ENCODE data around the gene CTRB1.

CTRB1 gene

GRCh38 chr16:75234856-75235696 is 16.3 kb downstream of the CTRB1 start:
- Histone ChIP-seq H3K27me3 (peaks cover 42% of the 10 kb centered on the region), H3K4me1 (ENCODE audit: control insufficient read depth in 1 of 2, insufficient read depth in 1 of 2, low read depth in 1 of 2, low read length in 1 of 2) (no peaks in the 10 kb centered on the region), H3K36me3 (no peaks in the 10 kb centered on the region), H3K4me3 (ENCODE audit: low read depth in 1 of 2, low read length in 1 of 2) (no peak overlapping the region), H3K9me3 (no peaks in the 10 kb centered on the region), H3K27ac (no peak overlapping the region)
- TF ChIP-seq CTCF (IDR thresholded peaks at IDR 0.05) = no peak

- TF ChIP-seq CTCF (IDR thresholded peaks at IDR 0.05) = no peak
- Histone ChIP-seq H3K36me3 (no peaks in the 10 kb centered on the region), H3K4me1 (ENCODE audit: control insufficient read depth in 1 of 2, insufficient read depth in 1 of 2, low read depth in 1 of 2, low read length in 1 of 2) (no peaks in the 10 kb centered on the region), H3K4me3 (ENCODE audit: low read depth in 1 of 2, low read length in 1 of 2) (no peak overlapping the region), H3K9me3 (no peaks in the 10 kb centered on the region), H3K27ac (no peak overlapping the region), H3K27me3 (peaks cover 42% of the 10 kb centered on the region)
These were observed 17.0 kb downstream of the CTRB1 start for GRCh38 chr16:75235721-75236193.

GRCh38 chr16:75236232-75236631 is 17.4 kb downstream of the CTRB1 start:
- no peaks in the 10 kb centered on the region for H3K9me3 ChIP-seq
- H3K27ac ChIP-seq = no peak overlapping the region
- no peak overlapping the region for H3K4me3 ChIP-seq (ENCODE audit: low read depth in 1 of 2, low read length in 1 of 2)
- H3K4me1 ChIP-seq (ENCODE audit: control insufficient read depth in 1 of 2, insufficient read depth in 1 of 2, low read depth in 1 of 2, low read length in 1 of 2) = no peaks in the 10 kb centered on the region
- no peak for TF ChIP-seq CTCF (IDR thresholded peaks at IDR 0.05)
- peaks cover 42% of the 10 kb centered on the region for H3K27me3 ChIP-seq
- no peaks in the 10 kb centered on the region for H3K36me3 ChIP-seq

GRCh38 chr16:75236736-75237397 is 18.1 kb downstream of the CTRB1 start:
- Histone ChIP-seq H3K4me3 (ENCODE audit: low read depth in 1 of 2, low read length in 1 of 2) (no peak overlapping the region), H3K27ac (no peak overlapping the region), H3K9me3 (no peaks in the 10 kb centered on the region), H3K36me3 (no peaks in the 10 kb centered on the region), H3K27me3 (peaks cover 37% of the 10 kb centered on the region), H3K4me1 (ENCODE audit: control insufficient read depth in 1 of 2, insufficient read depth in 1 of 2, low read depth in 1 of 2, low read length in 1 of 2) (no peaks in the 10 kb centered on the region)
- TF ChIP-seq CTCF (IDR thresholded peaks at IDR 0.05) = no peak

GRCh38 chr16:75237398-75238131 is 18.8 kb downstream of the CTRB1 start:
- Histone ChIP-seq H3K36me3 (no peaks in the 10 kb centered on the region), H3K4me1 (ENCODE audit: control insufficient read depth in 1 of 2, insufficient read depth in 1 of 2, low read depth in 1 of 2, low read length in 1 of 2) (no peaks in the 10 kb centered on the region), H3K27me3 (peaks cover 31% of the 10 kb centered on the region), H3K4me3 (ENCODE audit: low read depth in 1 of 2, low read length in 1 of 2) (no peak overlapping the region), H3K27ac (no peak overlapping the region), H3K9me3 (no peaks in the 10 kb centered on the region)
- no peak for TF ChIP-seq CTCF (IDR thresholded peaks at IDR 0.05)
